ENCODE results near the gene RAB25. TPM values are rescaled to one million over a fixed set of nuclear protein-coding genes. Genes with fewer than 3 reads are reported as not detected.

The RAB25 gene
- total and polyA plus RNA-seq, 2 of the 13 experiments (the other 11 are each of a cell fraction or from before 2014, with no cell fraction given): 0.20 to 0.22 TPM

- TF ChIP-seq ZNF460 (CRISPR knock-in tag; IDR thresholded peaks at IDR 0.05; ENCODE audit: borderline replicate concordance) (no peak), ARID5B (CRISPR knock-in tag; IDR thresholded peaks at IDR 0.05) (peak; percentile 47; the same call in 1 of the 2 replicates), MAF1 (CRISPR knock-in tag; IDR thresholded peaks at IDR 0.05; ENCODE audit: borderline replicate concordance) (no peak), ZNF136 (CRISPR knock-in tag; IDR thresholded peaks at IDR 0.05; ENCODE audit: low read depth) (no peak), TSC22D2 (CRISPR knock-in tag; IDR thresholded peaks at IDR 0.05; ENCODE audit: borderline replicate concordance) (no peak), GABPA (IDR thresholded peaks at IDR 0.05; ENCODE audit: low read depth, low read length) (no peak), GABPA (CRISPR knock-in tag; IDR thresholded peaks at IDR 0.05; ENCODE audit: low read depth) (peak; percentile 43), HNF4A (CRISPR knock-in tag; IDR thresholded peaks at IDR 0.05) (peak; percentile 54), DZIP1 (CRISPR knock-in tag; IDR thresholded peaks at IDR 0.05) (no peak), ZNF3 (CRISPR knock-in tag; IDR thresholded peaks at IDR 0.05) (no peak), SMAD1 (CRISPR knock-in tag; IDR thresholded peaks at IDR 0.05; ENCODE audit: borderline replicate concordance, low read depth) (no peak), ELF1 (CRISPR knock-in tag; IDR thresholded peaks at IDR 0.05) (peak; percentile 62), CREBL2 (CRISPR knock-in tag; IDR thresholded peaks at IDR 0.05; ENCODE audit: borderline replicate concordance) (no peak), ZNF326 (CRISPR knock-in tag; IDR thresholded peaks at IDR 0.05; ENCODE audit: borderline replicate concordance) (no peak), PLRG1 (conservative IDR thresholded peaks at IDR 0.05) (no peak), ZNF234 (CRISPR knock-in tag; conservative IDR thresholded peaks at IDR 0.05) (no peak), KAT7 (CRISPR knock-in tag; IDR thresholded peaks at IDR 0.05; ENCODE audit: borderline replicate concordance) (no peak), SMYD3 (CRISPR knock-in tag; IDR thresholded peaks at IDR 0.05) (no peak), NFE2L2 (IDR thresholded peaks at IDR 0.05; ENCODE audit: low read length) (no peak), ZNF558 (CRISPR knock-in tag; IDR thresholded peaks at IDR 0.05; ENCODE audit: borderline replicate concordance) (no peak), JARID2 (CRISPR knock-in tag; IDR thresholded peaks at IDR 0.05; ENCODE audit: insufficient replicate concordance) (no peak), ZNF652 (CRISPR knock-in tag; IDR thresholded peaks at IDR 0.05; ENCODE audit: borderline replicate concordance, low read depth) (no peak), ERF (CRISPR knock-in tag; IDR thresholded peaks at IDR 0.05) (peak; percentile 20; the same call in 1 of the 2 replicates), ZBTB42 (CRISPR knock-in tag; IDR thresholded peaks at IDR 0.05) (no peak), REL (CRISPR knock-in tag; conservative IDR thresholded peaks at IDR 0.05) (no peak), SKI (IDR thresholded peaks at IDR 0.05; ENCODE audit: partially characterized antibody) (no peak), ZNF879 (CRISPR knock-in tag; IDR thresholded peaks at IDR 0.05) (no peak)
Observed at GRCh38 chr1:156118177-156118868, 57.4 kb downstream of the RAB25 start (continued).
